ENCODE data around the gene PLPP6.

Gene PLPP6

GRCh38 chr9:4689021-4689420, 26.9 kb downstream of the PLPP6 start:
- no peak overlapping the region for H2BK5ac ChIP-seq (ENCODE audit: low read length)
- no peak overlapping the region for H2AK5ac ChIP-seq (ENCODE audit: low read depth, low read length)
- H4K8ac ChIP-seq (ENCODE audit: low read depth, low read length): no peak overlapping the region
- no peaks in the 10 kb centered on the region for H3K9me3 ChIP-seq (replicated peaks in 1 of 2; ENCODE audit: control insufficient read depth in 2 of 2, insufficient read depth in 1 of 2, low read depth in 1 of 2, low read length in 2 of 2)
- no peaks in the 10 kb centered on the region for H3K27me3 ChIP-seq (ENCODE audit: control insufficient read depth in 3 of 3, insufficient read depth in 3 of 3, low read depth in 1 of 3, low read length in 3 of 3)
- no peak overlapping the region for H3K18ac ChIP-seq (ENCODE audit: low read length)
- no peaks in the 10 kb centered on the region for H3K79me1 ChIP-seq (ENCODE audit: low read depth, low read length)
- no peak overlapping the region for H2AFZ ChIP-seq (ENCODE audit: low read length)
- no peak overlapping the region for H2BK12ac ChIP-seq (ENCODE audit: low read length)
- no peak overlapping the region for H3K4me2 ChIP-seq (ENCODE audit: insufficient read depth, low read length, poor library complexity, severe bottlenecking)
- peaks cover 11 to 80% of the 10 kb centered on the region in 2 donors for H3K36me3 ChIP-seq (replicated peaks in 1 of 2; ENCODE audit: control insufficient read depth in 2 of 2, insufficient read depth in 2 of 2, low read length in 2 of 2)
- no peak overlapping the region for H3K27ac ChIP-seq (replicated peaks; ENCODE audit: low read length)
- H3K4me3 ChIP-seq (ENCODE audit: low read length in 2 of 2): no peak overlapping the region
- no CpG with 5 or more reads among the region's 2 CpGs for WGBS, 2 donors (ENCODE audit: extremely low coverage in 2 of 2, insufficient read length in 2 of 2, insufficient replicate concordance in 1 of 2)
- no peak overlapping the region for H3K14ac ChIP-seq (ENCODE audit: low read length)
- H2BK15ac ChIP-seq (ENCODE audit: low read length): no peak overlapping the region
- H2BK120ac ChIP-seq (ENCODE audit: low read depth, low read length): no peak overlapping the region
- H3K4ac ChIP-seq (ENCODE audit: low read length): no peak overlapping the region
- DNase-seq (ENCODE audit: low spot score): no peak
- no peak overlapping the region for H3K9ac ChIP-seq (ENCODE audit: low read depth, low read length, poor library complexity)
- no peaks in the 10 kb centered on the region for H3K4me1 ChIP-seq (ENCODE audit: control insufficient read depth in 2 of 2, insufficient read depth in 1 of 2, low read depth in 1 of 2, low read length in 2 of 2)
- no peak overlapping the region for H4K91ac ChIP-seq (ENCODE audit: low read depth, low read length, poor library complexity)
- no peak overlapping the region for H3K23ac ChIP-seq (ENCODE audit: low read depth, low read length, poor library complexity)

- Histone ChIP-seq H2AFZ (ENCODE audit: low read length) (no peak overlapping the region), H2BK12ac (ENCODE audit: low read length) (no peak overlapping the region), H4K8ac (ENCODE audit: low read depth, low read length) (no peak overlapping the region), H4K91ac (ENCODE audit: low read depth, low read length, poor library complexity) (no peak overlapping the region), H3K4me1 (ENCODE audit: control insufficient read depth in 2 of 2, insufficient read depth in 1 of 2, low read depth in 1 of 2, low read length in 2 of 2) (no peaks in the 10 kb centered on the region), H3K18ac (ENCODE audit: low read length) (no peak overlapping the region), H3K27ac (replicated peaks; ENCODE audit: low read length) (no peak overlapping the region), H3K4ac (ENCODE audit: low read length) (no peak overlapping the region), H2BK15ac (ENCODE audit: low read length) (no peak overlapping the region), H3K4me3 (ENCODE audit: low read length in 2 of 2) (no peak overlapping the region), H2BK5ac (ENCODE audit: low read length) (no peak overlapping the region), H3K79me1 (ENCODE audit: low read depth, low read length) (no peaks in the 10 kb centered on the region), H3K9me3 (replicated peaks in 1 of 2; ENCODE audit: control insufficient read depth in 2 of 2, insufficient read depth in 1 of 2, low read depth in 1 of 2, low read length in 2 of 2) (no peaks in the 10 kb centered on the region), H3K4me2 (ENCODE audit: insufficient read depth, low read length, poor library complexity, severe bottlenecking) (no peak overlapping the region), H3K23ac (ENCODE audit: low read depth, low read length, poor library complexity) (no peak overlapping the region), H2AK5ac (ENCODE audit: low read depth, low read length) (no peak overlapping the region), H2BK120ac (ENCODE audit: low read depth, low read length) (no peak overlapping the region), H3K9ac (ENCODE audit: low read depth, low read length, poor library complexity) (no peak overlapping the region), H3K14ac (ENCODE audit: low read length) (no peak overlapping the region), H3K27me3 (ENCODE audit: control insufficient read depth in 3 of 3, insufficient read depth in 3 of 3, low read depth in 1 of 3, low read length in 3 of 3) (no peaks in the 10 kb centered on the region), H3K36me3 (replicated peaks in 1 of 2; ENCODE audit: control insufficient read depth in 2 of 2, insufficient read depth in 2 of 2, low read length in 2 of 2) (peaks cover 13 to 82% of the 10 kb centered on the region in 2 donors)
- WGBS, 2 donors (ENCODE audit: extremely low coverage in 2 of 2, insufficient read length in 2 of 2, insufficient replicate concordance in 1 of 2): no CpG with 5 or more reads among the region's 1 CpG
- no peak for DNase-seq (ENCODE audit: low spot score)
Observed at GRCh38 chr9:4689687-4690104, 27.6 kb downstream of the PLPP6 start.

GRCh38 chr9:4690144-4690543, 28.1 kb downstream of the PLPP6 start:
- H3K18ac ChIP-seq (ENCODE audit: low read length): no peak overlapping the region
- no peak overlapping the region for H2AFZ ChIP-seq (ENCODE audit: low read length)
- no peak overlapping the region for H3K9ac ChIP-seq (ENCODE audit: low read depth, low read length, poor library complexity)
- H3K4ac ChIP-seq (ENCODE audit: low read length): no peak overlapping the region
- H3K79me1 ChIP-seq (ENCODE audit: low read depth, low read length): no peaks in the 10 kb centered on the region
- H3K14ac ChIP-seq (ENCODE audit: low read length): no peak overlapping the region
- H2BK15ac ChIP-seq (ENCODE audit: low read length): no peak overlapping the region
- no peak overlapping the region for H3K4me2 ChIP-seq (ENCODE audit: insufficient read depth, low read length, poor library complexity, severe bottlenecking)
- no peak overlapping the region for H3K23ac ChIP-seq (ENCODE audit: low read depth, low read length, poor library complexity)
- H3K27me3 ChIP-seq (ENCODE audit: control insufficient read depth in 3 of 3, insufficient read depth in 3 of 3, low read depth in 1 of 3, low read length in 3 of 3): no peaks in the 10 kb centered on the region
- no peaks in the 10 kb centered on the region for H3K9me3 ChIP-seq (replicated peaks in 1 of 2; ENCODE audit: control insufficient read depth in 2 of 2, insufficient read depth in 1 of 2, low read depth in 1 of 2, low read length in 2 of 2)
- H2BK120ac ChIP-seq (ENCODE audit: low read depth, low read length): no peak overlapping the region
- no peak overlapping the region for H2BK5ac ChIP-seq (ENCODE audit: low read length)
- no peak for DNase-seq (ENCODE audit: low spot score)
- H3K27ac ChIP-seq (replicated peaks; ENCODE audit: low read length): no peak overlapping the region
- no peak overlapping the region for H4K8ac ChIP-seq (ENCODE audit: low read depth, low read length)
- H3K4me3 ChIP-seq (ENCODE audit: low read length in 2 of 2): no peak overlapping the region
- no CpG with 5 or more reads among the region's 4 CpGs for WGBS, 2 donors (ENCODE audit: extremely low coverage in 2 of 2, insufficient read length in 2 of 2, insufficient replicate concordance in 1 of 2)
- H2BK12ac ChIP-seq (ENCODE audit: low read length): no peak overlapping the region
- H2AK5ac ChIP-seq (ENCODE audit: low read depth, low read length): no peak overlapping the region
- H3K36me3 ChIP-seq (replicated peaks in 1 of 2; ENCODE audit: control insufficient read depth in 2 of 2, insufficient read depth in 2 of 2, low read length in 2 of 2): peaks cover 11 to 82% of the 10 kb centered on the region in 2 donors
- no peaks in the 10 kb centered on the region for H3K4me1 ChIP-seq (ENCODE audit: control insufficient read depth in 2 of 2, insufficient read depth in 1 of 2, low read depth in 1 of 2, low read length in 2 of 2)
- H4K91ac ChIP-seq (ENCODE audit: low read depth, low read length, poor library complexity): no peak overlapping the region

- Histone ChIP-seq H3K18ac (ENCODE audit: low read length) (no peak overlapping the region), H2BK15ac (ENCODE audit: low read length) (no peak overlapping the region), H3K27ac (replicated peaks; ENCODE audit: low read length) (no peak overlapping the region), H3K4me1 (ENCODE audit: control insufficient read depth in 2 of 2, insufficient read depth in 1 of 2, low read depth in 1 of 2, low read length in 2 of 2) (no peaks in the 10 kb centered on the region), H2AFZ (ENCODE audit: low read length) (no peak overlapping the region), H3K27me3 (ENCODE audit: control insufficient read depth in 3 of 3, insufficient read depth in 3 of 3, low read depth in 1 of 3, low read length in 3 of 3) (no peaks in the 10 kb centered on the region), H2BK5ac (ENCODE audit: low read length) (no peak overlapping the region), H2BK12ac (ENCODE audit: low read length) (no peak overlapping the region), H3K4ac (ENCODE audit: low read length) (no peak overlapping the region), H3K14ac (ENCODE audit: low read length) (no peak overlapping the region), H3K4me2 (ENCODE audit: insufficient read depth, low read length, poor library complexity, severe bottlenecking) (no peak overlapping the region), H3K23ac (ENCODE audit: low read depth, low read length, poor library complexity) (no peak overlapping the region), H4K91ac (ENCODE audit: low read depth, low read length, poor library complexity) (no peak overlapping the region), H2AK5ac (ENCODE audit: low read depth, low read length) (no peak overlapping the region), H3K9ac (ENCODE audit: low read depth, low read length, poor library complexity) (no peak overlapping the region), H4K8ac (ENCODE audit: low read depth, low read length) (no peak overlapping the region), H3K79me1 (ENCODE audit: low read depth, low read length) (peaks cover 3% of the 10 kb centered on the region), H2BK120ac (ENCODE audit: low read depth, low read length) (no peak overlapping the region), H3K9me3 (replicated peaks in 1 of 2; ENCODE audit: control insufficient read depth in 2 of 2, insufficient read depth in 1 of 2, low read depth in 1 of 2, low read length in 2 of 2) (no peaks in the 10 kb centered on the region), H3K4me3 (ENCODE audit: low read length in 2 of 2) (no peak overlapping the region), H3K36me3 (replicated peaks in 1 of 2; ENCODE audit: control insufficient read depth in 2 of 2, insufficient read depth in 2 of 2, low read length in 2 of 2) (peaks cover 4 to 75% of the 10 kb centered on the region in 2 donors)
- WGBS, 2 donors (ENCODE audit: extremely low coverage in 2 of 2, insufficient read length in 2 of 2, insufficient replicate concordance in 1 of 2): no CpG with 5 or more reads among the region's 3 CpGs
- no peak for DNase-seq (ENCODE audit: low spot score)
Observed at GRCh38 chr9:4691795-4692194, 29.7 kb downstream of the PLPP6 start.
